ENCODE measurements around the gene RNASE13.

Gene RNASE13

DNA sequence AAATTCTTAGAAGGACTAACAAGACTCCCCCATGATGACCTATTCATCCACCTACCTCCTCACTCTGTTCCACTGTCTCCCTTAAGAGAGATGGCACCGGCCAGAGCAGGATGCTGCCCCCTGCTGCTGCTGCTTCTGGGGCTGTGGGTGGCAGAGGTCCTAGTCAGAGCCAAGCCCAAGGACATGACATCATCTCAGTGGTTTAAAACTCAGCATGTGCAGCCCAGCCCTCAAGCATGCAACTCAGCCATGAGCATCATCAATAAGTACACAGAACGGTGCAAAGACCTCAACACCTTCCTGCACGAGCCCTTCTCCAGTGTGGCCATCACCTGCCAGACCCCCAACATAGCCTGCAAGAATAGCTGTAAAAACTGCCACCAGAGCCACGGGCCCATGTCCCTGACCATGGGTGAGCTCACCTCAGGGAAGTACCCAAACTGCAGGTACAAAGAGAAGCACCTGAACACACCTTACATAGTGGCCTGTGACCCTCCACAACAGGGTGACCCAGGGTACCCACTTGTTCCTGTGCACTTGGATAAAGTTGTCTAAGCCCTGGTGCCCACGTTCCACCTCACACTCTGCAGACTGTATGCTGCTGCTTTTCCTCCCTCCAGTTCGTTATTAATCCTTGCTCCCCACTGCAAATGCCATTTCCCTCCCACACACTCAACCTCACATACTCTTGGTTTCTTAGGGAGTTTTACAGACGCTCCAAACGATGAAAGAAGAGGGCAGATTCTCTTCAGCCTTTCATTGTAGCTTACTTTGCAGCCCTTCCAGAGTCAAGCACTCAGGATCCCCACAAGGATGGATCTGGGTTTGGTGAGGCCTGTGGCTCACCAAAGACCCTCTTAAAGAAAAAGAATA lies 23.4 kb upstream of the RNASE13 start, which contains the start of gene RNASE8:
Gene RNASE8 (plus strand): TSS at position 20 of the 873 bp plus-strand sequence. CDS start 71 bp downstream, at position 91.
- H3K4me3 ChIP-seq (ENCODE audit: low read length) = no peak within 1 kb of the TSS
- no peak for TF ChIP-seq ZNF274 (IDR thresholded peaks at IDR 0.05; ENCODE audit: low read depth, low read length)

DNA sequence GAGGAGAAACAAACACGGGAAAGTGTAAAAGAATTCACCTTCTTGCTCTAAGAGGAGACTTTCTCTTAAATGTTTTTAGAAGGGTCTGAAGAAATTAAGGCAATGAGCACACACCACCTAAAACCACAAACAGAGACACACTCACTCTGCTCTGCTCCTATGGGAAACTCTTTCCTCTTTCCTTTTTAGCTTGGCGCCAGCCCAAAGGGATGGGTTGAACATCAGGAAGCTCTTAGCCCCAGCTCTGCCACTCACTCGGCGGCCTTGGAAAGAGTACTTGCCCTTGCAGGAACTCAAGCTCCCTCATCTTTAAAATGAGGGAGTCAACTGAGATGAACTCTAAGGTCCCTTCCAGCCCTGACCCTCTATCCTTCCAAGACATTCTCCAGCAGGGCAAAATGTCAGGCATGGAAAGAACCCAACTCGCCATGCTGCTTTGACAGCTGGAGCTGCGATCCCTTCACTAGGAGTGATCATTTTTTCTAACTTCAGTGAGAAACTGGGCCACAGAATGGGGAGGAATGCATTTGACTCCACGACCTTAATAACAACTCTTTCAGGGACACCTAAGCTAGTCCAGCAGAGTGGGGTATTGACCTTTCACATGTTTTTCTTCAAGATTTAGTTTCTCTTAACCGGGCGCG lies 22.0 kb upstream of the RNASE13 start:
- TF ChIP-seq ZNF274 (IDR thresholded peaks at IDR 0.05; ENCODE audit: low read depth, low read length) = no peak
- H3K4me3 ChIP-seq (ENCODE audit: low read length) = no peak overlapping the region

- no peak for TF ChIP-seq ZNF274 (IDR thresholded peaks at IDR 0.05; ENCODE audit: low read depth, low read length)
- no peak overlapping the region for H3K4me3 ChIP-seq (ENCODE audit: low read length)
These were observed 21.0 kb upstream of the RNASE13 start for GRCh38 chr14:21055432-21056117.

- TF ChIP-seq ZNF274 (IDR thresholded peaks at IDR 0.05; ENCODE audit: low read depth, low read length) = no peak
- H3K4me3 ChIP-seq (ENCODE audit: low read length) = no peak overlapping the region
These were observed 20.1 kb upstream of the RNASE13 start for GRCh38 chr14:21054768-21055145.

- TF ChIP-seq ZNF274 (IDR thresholded peaks at IDR 0.05; ENCODE audit: low read depth, low read length) = no peak
- no peak overlapping the region for H3K4me3 ChIP-seq (ENCODE audit: low read length)
These were observed 19.6 kb upstream of the RNASE13 start for GRCh38 chr14:21054123-21054767.

DNA sequence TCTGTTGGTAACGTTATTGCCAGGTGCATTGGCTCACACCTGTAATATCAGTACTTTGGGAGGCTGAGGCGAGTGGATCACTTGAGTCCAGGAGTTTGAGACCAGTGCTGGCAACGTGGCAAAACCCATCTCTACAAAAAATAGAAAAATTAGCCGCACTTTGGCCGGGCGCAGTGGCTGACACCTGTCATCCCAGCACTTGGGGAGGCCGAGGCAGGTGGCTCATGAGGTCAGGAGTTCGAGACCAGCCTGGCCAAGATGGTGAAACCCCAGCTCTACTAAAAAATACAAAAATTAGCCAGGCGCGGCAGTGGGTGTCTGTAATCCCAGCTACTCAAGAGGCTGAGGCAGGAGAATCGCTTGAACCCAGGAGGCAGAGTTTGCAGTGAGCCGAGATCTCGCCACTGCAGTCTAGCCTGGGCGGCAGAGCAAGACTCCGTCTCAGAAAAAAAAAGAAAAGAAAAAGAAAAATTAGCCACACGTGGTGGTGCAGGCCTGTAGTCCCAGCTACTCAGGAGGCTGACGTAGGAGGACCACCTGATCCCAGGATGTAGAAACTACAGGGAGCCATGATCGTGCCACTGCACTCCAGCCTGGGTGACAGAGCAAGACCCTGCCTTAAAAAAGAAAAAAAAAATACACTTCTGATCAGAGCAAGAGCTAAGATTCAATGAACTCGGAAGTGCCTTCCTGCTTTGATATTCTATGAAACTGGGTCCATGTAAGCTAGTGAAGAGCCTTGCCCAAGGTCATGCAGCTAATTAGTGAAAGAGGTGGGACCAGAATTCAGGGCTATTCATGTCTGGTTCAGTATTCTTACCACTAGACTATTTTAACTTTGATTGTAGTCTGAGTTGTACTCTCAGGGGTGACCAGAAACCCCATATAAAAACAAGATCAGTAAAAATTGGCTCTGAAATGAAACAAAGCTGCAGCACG lies 18.8 kb upstream of the RNASE13 start:
- no peak for TF ChIP-seq ZNF274 (IDR thresholded peaks at IDR 0.05; ENCODE audit: low read depth, low read length)
- H3K4me3 ChIP-seq (ENCODE audit: low read length) = no peak overlapping the region

GRCh38 chr14:21050597-21050996 lies 16.0 kb upstream of the RNASE13 start:
- H3K4me3 ChIP-seq (ENCODE audit: low read length) = no peak overlapping the region
- no peak for TF ChIP-seq ZNF274 (IDR thresholded peaks at IDR 0.05; ENCODE audit: low read depth, low read length)

DNA sequence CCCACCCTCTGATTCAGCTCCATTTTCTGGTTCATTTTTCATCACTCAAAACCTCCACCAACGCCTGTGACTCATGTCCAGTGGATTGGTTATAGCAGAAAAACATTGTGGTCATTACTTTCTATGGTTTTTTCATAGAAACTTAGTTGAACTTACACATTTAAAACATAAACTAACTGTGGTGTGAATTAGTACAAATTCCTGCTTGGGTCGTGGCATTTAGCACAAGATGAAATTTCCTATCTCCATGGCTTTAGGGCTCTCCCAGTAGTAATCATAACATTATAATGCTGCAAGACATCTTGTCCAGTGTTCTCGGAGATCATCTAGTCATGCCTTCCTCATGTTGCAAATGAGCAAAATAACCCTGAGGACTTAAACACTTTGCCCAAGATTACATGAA lies 14.7 kb upstream of the RNASE13 start:
- no peak overlapping the region for H3K4me3 ChIP-seq (ENCODE audit: low read length)
- TF ChIP-seq ZNF274 (IDR thresholded peaks at IDR 0.05; ENCODE audit: low read depth, low read length) = no peak

GRCh38 chr14:21048638-21049037 lies 14.0 kb upstream of the RNASE13 start:
- no peak overlapping the region for H3K4me3 ChIP-seq (ENCODE audit: low read length)
- TF ChIP-seq ZNF274 (IDR thresholded peaks at IDR 0.05; ENCODE audit: low read depth, low read length) = no peak

DNA sequence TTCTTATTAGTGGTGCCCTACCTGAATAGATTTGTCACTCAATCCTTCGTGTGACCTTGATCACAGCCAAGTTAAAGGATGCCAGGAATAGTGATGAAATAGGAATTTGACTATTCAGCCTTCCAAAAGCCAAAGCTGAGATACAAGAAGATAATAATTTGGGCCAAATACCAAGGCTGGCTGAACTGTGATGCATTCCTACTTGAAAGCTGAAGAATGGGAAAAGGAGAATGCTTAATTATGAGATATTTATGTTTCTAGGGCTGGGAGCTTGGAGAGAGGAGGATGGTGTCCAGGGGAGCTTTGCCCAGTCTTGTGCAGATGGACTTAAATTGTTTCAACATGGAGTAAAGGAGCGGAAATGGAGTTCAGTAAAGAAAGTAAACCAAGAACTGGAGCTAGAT lies 12.8 kb upstream of the RNASE13 start:
- no peak overlapping the region for H3K4me3 ChIP-seq (ENCODE audit: low read length)
- TF ChIP-seq ZNF274 (IDR thresholded peaks at IDR 0.05; ENCODE audit: low read depth, low read length) = no peak

- no peak overlapping the region for H3K4me3 ChIP-seq (ENCODE audit: low read length)
- TF ChIP-seq ZNF274 (IDR thresholded peaks at IDR 0.05; ENCODE audit: low read depth, low read length) = no peak
These were observed 9.5 kb upstream of the RNASE13 start for GRCh38 chr14:21043974-21044618.

DNA sequence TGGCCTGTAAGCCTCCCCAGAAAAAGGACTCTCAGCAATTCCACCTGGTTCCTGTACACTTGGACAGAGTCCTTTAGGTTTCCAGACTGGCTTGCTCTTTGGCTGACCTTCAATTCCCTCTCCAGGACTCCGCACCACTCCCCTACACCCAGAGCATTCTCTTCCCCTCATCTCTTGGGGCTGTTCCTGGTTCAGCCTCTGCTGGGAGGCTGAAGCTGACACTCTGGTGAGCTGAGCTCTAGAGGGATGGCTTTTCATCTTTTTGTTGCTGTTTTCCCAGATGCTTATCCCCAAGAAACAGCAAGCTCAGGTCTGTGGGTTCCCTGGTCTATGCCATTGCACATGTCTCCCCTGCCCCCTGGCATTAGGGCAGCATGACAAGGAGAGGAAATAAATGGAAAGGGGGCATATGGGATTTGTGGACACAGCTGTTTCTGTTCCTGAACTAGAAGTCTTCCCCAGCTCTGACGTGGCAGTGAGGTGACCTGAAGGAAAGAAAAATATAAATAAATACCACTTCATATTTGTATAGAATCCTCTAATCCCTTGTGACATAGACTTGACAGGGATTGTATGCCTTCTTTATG lies 8.9 kb upstream of the RNASE13 start:
- no peak for TF ChIP-seq ZNF274 (IDR thresholded peaks at IDR 0.05; ENCODE audit: low read depth, low read length)
- H3K4me3 ChIP-seq (ENCODE audit: low read length) = no peak overlapping the region

Measured in GM08714 (cell line).